GM12878 (cell line): ENCODE data around the gene DBI. TPM values are rescaled to one million over a fixed set of nuclear protein-coding genes. Genes with fewer than 3 reads are reported as not detected.

Source experiments
- SPI1 ChIP-seq: IDR thresholded peaks from 2 replicates; pipeline ENCODE4 v1.6.1; 2011; ENCODE audit warnings: low read depth, mild to moderate bottlenecking, low read length, moderate library complexity, borderline replicate concordance; ENCODE audit not compliant: insufficient read depth
- USF2 ChIP-seq: IDR thresholded peaks from 2 replicates; pipeline ENCODE4 v1.6.1; 2011; ENCODE audit warnings: low read depth, low read length, improper control_type of control experiment, borderline replicate concordance
- ZBTB4 ChIP-seq: fragments of 450-650 bp; formaldehyde crosslinking; IDR thresholded peaks from 2 replicates; pipeline ENCODE4 v1.4.0; 2022; ENCODE audit warnings: mild to moderate bottlenecking, moderate library complexity
- polyA plus RNA-seq, 11 experiments: library from polyadenylated mRNA; depleted of rRNA in 4 of 11; unstranded in 6 of 11; stranded (reverse) in 5 of 11; fragments of >200 nt; fragmentation: Nextera tagmentation in 4 of 11; fragmentation: Illumina TruSeq in 1 of 11; extraction: Ambion mirVana in 4 of 11; extraction: Trizol in 1 of 11; gene quantifications; 1 replicate in 1 of 11; 2 replicates in 10 of 11; pipeline versions ENCODE4 v1.2.1 to v1.2.3, GENCODE V29; 2011 to 2016; ENCODE audit warnings: inconsistent platforms in 2 of 11, missing spikeins in 2 of 11, low read depth in 1 of 11
- total RNA-seq, 4 experiments: library from RNA; depleted of rRNA in 3 of 4; stranded (reverse); fragments of >200 nt in 3 of 4; fragmentation: Illumina TruSeq in 1 of 4; extraction: Trizol in 1 of 4; gene quantifications; 2 replicates each; pipeline versions ENCODE4 v1.2.1 to v1.2.3, GENCODE V29; 2013 to 2021
- TF ChIP-seq, protein P1 (sequence below): IDR thresholded peaks from 2 replicates; pipeline ENCODE4 v1.6.1; 2012; ENCODE audit warnings: low read depth, low read length, improper control_type of control experiment

Gene DBI
- total and polyA plus RNA-seq, 10 of the 15 experiments (the other 5 are each of a cell fraction or from before 2014, with no cell fraction given), result 248 to 2,567 (median 943) TPM

DNA sequence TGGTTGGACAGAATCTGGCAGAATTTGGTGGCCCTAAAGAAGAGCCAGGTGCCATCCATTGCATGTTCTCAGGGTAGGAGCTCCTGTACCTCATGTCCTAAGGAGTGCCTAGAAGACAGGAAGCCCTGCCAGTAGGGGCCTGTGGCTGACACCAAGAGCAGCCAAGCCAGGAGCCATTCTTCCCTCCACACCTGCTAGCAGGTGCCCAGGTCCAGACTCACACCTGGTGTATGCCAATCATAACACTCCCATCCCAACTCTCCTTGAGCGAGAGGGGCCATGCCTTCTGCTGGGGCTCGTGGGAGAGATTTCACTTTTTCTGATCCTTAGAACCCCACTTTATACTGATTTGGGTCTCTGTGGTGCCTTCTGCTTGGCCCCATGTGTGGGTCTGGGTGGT, 38.4 kb downstream of the DBI start (continued):
- TF ChIP-seq ZBTB4 (CRISPR knock-in tag) (no peak), SPI1 (no peak), USF2 (no peak)
- TF ChIP-seq, protein P1, sequence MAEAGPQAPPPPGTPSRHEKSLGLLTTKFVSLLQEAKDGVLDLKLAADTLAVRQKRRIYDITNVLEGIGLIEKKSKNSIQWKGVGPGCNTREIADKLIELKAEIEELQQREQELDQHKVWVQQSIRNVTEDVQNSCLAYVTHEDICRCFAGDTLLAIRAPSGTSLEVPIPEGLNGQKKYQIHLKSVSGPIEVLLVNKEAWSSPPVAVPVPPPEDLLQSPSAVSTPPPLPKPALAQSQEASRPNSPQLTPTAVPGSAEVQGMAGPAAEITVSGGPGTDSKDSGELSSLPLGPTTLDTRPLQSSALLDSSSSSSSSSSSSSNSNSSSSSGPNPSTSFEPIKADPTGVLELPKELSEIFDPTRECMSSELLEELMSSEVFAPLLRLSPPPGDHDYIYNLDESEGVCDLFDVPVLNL, result no peak
